Astrocyte (in vitro differentiated cells and primary cell): Measurements from ENCODE around the gene CASP5.

ENCODE experiments used
- EZH2 ChIP-seq: IDR thresholded peaks from 2 replicates; pipeline ENCODE4 v1.6.1; 2012; ENCODE audit warnings: mild to moderate bottlenecking, low read length, inconsistent platforms; ENCODE audit not compliant: insufficient read depth
- TF ChIP-seq, protein P1 (sequence below): IDR thresholded peaks from 2 replicates; pipeline ENCODE4 v1.5.1; 2011; ENCODE audit warnings: low read depth, mild to moderate bottlenecking, inconsistent platforms, low read length, moderate library complexity; ENCODE audit not compliant: insufficient read depth

DNA sequence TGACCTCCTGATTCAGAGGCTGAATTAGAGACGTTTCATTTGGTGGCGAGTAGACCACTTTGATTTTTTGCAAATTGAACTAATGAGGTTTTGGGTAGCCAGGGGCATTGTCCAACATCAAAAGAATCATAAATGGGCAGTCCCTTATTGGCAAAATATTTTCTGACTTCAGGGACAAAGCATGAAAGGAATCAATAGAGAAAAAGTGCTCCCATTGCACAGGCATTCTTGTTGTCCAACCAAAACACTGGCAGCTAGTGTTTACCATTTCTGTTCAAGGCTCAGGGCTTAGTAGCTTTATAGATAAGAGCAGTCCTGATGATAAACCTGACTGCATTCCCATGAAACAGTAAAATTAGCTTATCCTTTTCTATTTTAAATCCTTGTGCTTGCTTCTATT is 28.6 kb upstream of the CASP5 start:
- TF ChIP-seq, protein P1, sequence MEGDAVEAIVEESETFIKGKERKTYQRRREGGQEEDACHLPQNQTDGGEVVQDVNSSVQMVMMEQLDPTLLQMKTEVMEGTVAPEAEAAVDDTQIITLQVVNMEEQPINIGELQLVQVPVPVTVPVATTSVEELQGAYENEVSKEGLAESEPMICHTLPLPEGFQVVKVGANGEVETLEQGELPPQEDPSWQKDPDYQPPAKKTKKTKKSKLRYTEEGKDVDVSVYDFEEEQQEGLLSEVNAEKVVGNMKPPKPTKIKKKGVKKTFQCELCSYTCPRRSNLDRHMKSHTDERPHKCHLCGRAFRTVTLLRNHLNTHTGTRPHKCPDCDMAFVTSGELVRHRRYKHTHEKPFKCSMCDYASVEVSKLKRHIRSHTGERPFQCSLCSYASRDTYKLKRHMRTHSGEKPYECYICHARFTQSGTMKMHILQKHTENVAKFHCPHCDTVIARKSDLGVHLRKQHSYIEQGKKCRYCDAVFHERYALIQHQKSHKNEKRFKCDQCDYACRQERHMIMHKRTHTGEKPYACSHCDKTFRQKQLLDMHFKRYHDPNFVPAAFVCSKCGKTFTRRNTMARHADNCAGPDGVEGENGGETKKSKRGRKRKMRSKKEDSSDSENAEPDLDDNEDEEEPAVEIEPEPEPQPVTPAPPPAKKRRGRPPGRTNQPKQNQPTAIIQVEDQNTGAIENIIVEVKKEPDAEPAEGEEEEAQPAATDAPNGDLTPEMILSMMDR: no peak
- no peak for TF ChIP-seq EZH2
